Prostate gland (tissue), 2 donors: ENCODE measurements around the gene KRTAP20-2. TPM values are rescaled to one million over a fixed set of nuclear protein-coding genes. Genes with fewer than 3 reads are reported as not detected.

Experiments
- DNase-seq: peaks from one replicate; pipeline ENCODE4 v3.0.0-alpha.2; 2019; ENCODE audit warnings: low spot score
- H3K27ac ChIP-seq, 2 donors: fragments of 200-600 bp; sonication (generic); 2 replicates each; pipeline ENCODE4 v1.5.1; 2017 to 2019
- H3K27me3 ChIP-seq: fragments of 200-600 bp; sonication (generic); replicated peaks from 2 replicates; pipeline ENCODE4 v1.5.1; 2019; ENCODE audit not compliant: insufficient read depth
- H3K36me3 ChIP-seq, 2 donors: fragments of 200-600 bp; sonication (generic); 1 replicate in 1 of 2; 2 replicates in 1 of 2; pipeline versions ENCODE4 v1.5.1 to v1.8.1; 2017 to 2019
- H3K4me1 ChIP-seq: fragments of 200-600 bp; sonication (generic); replicated peaks from 2 replicates; pipeline ENCODE4 v1.5.1; 2019
- H3K4me3 ChIP-seq, 2 donors: fragments of 200-600 bp; sonication (generic); 2 replicates each; pipeline ENCODE4 v1.5.1; 2017 to 2019
- H3K9me3 ChIP-seq: fragments of 200-600 bp; sonication (generic); 2 replicates; pipeline ENCODE4 v1.5.1; 2017
- POLR2A ChIP-seq: fragments of 450-650 bp; IDR thresholded peaks from one replicate; pipeline ENCODE4 v1.6.1; 2016; ENCODE audit warnings: antibody characterized with exemption, mild to moderate bottlenecking
- POLR2AphosphoS5 ChIP-seq: sonication (generic); formaldehyde crosslinking; IDR thresholded peaks from one replicate; pipeline ENCODE4 v1.6.1; 2017; ENCODE audit warnings: antibody characterized with exemption
- WGBS: methylation state at CpG from one replicate; pipeline ENCODE4 v1.1.5; 2018; 5-methylcytosine and 5-hydroxymethylcytosine counted together
- intact Hi-C: fragments of 100-400 bp; cut with DNase I; formaldehyde crosslinking; loops from one replicate; pipeline ENCODE4 v1.14.2; 2022
- small RNA-seq, 2 donors: library from RNA; depleted of rRNA; stranded (forward); fragments of <200 nt; gene quantifications; one replicate each; pipeline ENCODE3, GENCODE V24; 2016
- total RNA-seq, 2 donors: library from RNA; depleted of rRNA; stranded (reverse); fragments of >200 nt; gene quantifications; one replicate each; pipeline ENCODE4 v1.1.0, GENCODE V29; 2016
- TF ChIP-seq, protein P1 (sequence below), 4 experiments: fragments of 200-600 bp in 2 of 4; fragments of 450-650 bp in 2 of 4; sonication (generic) in 2 of 4; IDR thresholded peaks; 1 replicate in 3 of 4; 2 replicates in 1 of 4; pipeline ENCODE4 v1.5.1; 2016 to 2019; ENCODE audit warnings: antibody characterized with exemption in 4 of 4, mild to moderate bottlenecking in 2 of 4, moderate library complexity in 2 of 4

KRTAP20-2 gene
- total RNA-seq, 2 donors from 2014 or later = not detected

- Histone ChIP-seq H3K4me3 (no peak overlapping the region), H3K4me1 (no peaks in the 10 kb centered on the region), H3K27me3 (no peaks in the 10 kb centered on the region), H3K9me3 (no peaks in the 10 kb centered on the region), H3K27ac (no peak overlapping the region), H3K36me3 (no peaks in the 10 kb centered on the region)
- no peak for DNase-seq
- intact Hi-C loops = no loop called here
- WGBS = 82% methylated on average over 6 of the region's 6 CpGs
- TF ChIP-seq POLR2A (no peak), POLR2AphosphoS5 (no peak)
- TF ChIP-seq, protein P1, sequence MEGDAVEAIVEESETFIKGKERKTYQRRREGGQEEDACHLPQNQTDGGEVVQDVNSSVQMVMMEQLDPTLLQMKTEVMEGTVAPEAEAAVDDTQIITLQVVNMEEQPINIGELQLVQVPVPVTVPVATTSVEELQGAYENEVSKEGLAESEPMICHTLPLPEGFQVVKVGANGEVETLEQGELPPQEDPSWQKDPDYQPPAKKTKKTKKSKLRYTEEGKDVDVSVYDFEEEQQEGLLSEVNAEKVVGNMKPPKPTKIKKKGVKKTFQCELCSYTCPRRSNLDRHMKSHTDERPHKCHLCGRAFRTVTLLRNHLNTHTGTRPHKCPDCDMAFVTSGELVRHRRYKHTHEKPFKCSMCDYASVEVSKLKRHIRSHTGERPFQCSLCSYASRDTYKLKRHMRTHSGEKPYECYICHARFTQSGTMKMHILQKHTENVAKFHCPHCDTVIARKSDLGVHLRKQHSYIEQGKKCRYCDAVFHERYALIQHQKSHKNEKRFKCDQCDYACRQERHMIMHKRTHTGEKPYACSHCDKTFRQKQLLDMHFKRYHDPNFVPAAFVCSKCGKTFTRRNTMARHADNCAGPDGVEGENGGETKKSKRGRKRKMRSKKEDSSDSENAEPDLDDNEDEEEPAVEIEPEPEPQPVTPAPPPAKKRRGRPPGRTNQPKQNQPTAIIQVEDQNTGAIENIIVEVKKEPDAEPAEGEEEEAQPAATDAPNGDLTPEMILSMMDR (IDR thresholded peaks at IDR 0.05) = no peak
Measured at GRCh38 chr21:30684506-30684905, 49.5 kb downstream of the KRTAP20-2 start.

Small RNA genes within 50 kb of the gene (small RNA-seq; reads per million reads assigned to genes)
- gene KRTAP20-1 (0 reads per million in 2 donors), gene KRTAP20-3 (0 reads per million in 2 donors), gene KRTAP20-4 (0 reads per million in 2 donors), gene KRTAP22-1 (0 reads per million in 2 donors), gene KRTAP22-2 (0 reads per million in 2 donors)

Other genes starting within 250 kb of the KRTAP20-2 start
- gene KRTAP13-1, start 239.2 kb upstream of the KRTAP20-2 start, total RNA-seq = not detected
- gene KRTAP13-3, start 209.3 kb upstream of the KRTAP20-2 start, total RNA-seq = not detected
- gene KRTAP13-4, start 205.0 kb upstream of the KRTAP20-2 start, total RNA-seq = not detected
- not detected for gene KRTAP15-1, start 194.9 kb upstream of the KRTAP20-2 start, total RNA-seq
- not detected for gene KRTAP19-1, start 154.8 kb upstream of the KRTAP20-2 start, total RNA-seq
- not detected for gene KRTAP19-2, start 147.8 kb upstream of the KRTAP20-2 start, total RNA-seq
- gene KRTAP19-3, start 143.2 kb upstream of the KRTAP20-2 start, total RNA-seq = not detected
- gene KRTAP19-4, start 138.0 kb upstream of the KRTAP20-2 start, total RNA-seq = not detected
- gene KRTAP19-5, start 133.1 kb upstream of the KRTAP20-2 start, total RNA-seq = not detected
- not detected for gene KRTAP19-6, start 93.3 kb upstream of the KRTAP20-2 start, total RNA-seq
- not detected for gene KRTAP19-7, start 73.9 kb upstream of the KRTAP20-2 start, total RNA-seq
- not detected for gene KRTAP22-2, start 44.8 kb upstream of the KRTAP20-2 start, total RNA-seq
- gene KRTAP6-3, start 42.8 kb upstream of the KRTAP20-2 start, total RNA-seq = not detected
- not detected for gene KRTAP6-2, start 36.3 kb upstream of the KRTAP20-2 start, total RNA-seq
- gene KRTAP22-1, start 34.1 kb upstream of the KRTAP20-2 start, total RNA-seq = not detected
- not detected for gene KRTAP6-1, start 21.3 kb upstream of the KRTAP20-2 start, total RNA-seq
- gene KRTAP20-1, start 18.8 kb upstream of the KRTAP20-2 start, total RNA-seq = not detected
- not detected for gene KRTAP20-4, start 14.6 kb upstream of the KRTAP20-2 start, total RNA-seq
- not detected for gene KRTAP20-3, start 7.7 kb downstream of the KRTAP20-2 start, total RNA-seq
- gene KRTAP21-3, start 83.6 kb downstream of the KRTAP20-2 start, total RNA-seq = not detected
- gene KRTAP21-2, start 112.1 kb downstream of the KRTAP20-2 start, total RNA-seq = not detected
- gene KRTAP21-1, start 120.2 kb downstream of the KRTAP20-2 start, total RNA-seq = not detected
- 1 to 10 TPM in 1 of 2 donors, not detected in 1; 2.7 TPM for gene KRTAP8-1, start 178.1 kb downstream of the KRTAP20-2 start, total RNA-seq
- not detected for gene KRTAP7-1, start 194.6 kb downstream of the KRTAP20-2 start, total RNA-seq
- under 1 TPM in 1 of 2 donors, not detected in 1; 0.68 TPM for gene KRTAP11-1, start 246.4 kb downstream of the KRTAP20-2 start, total RNA-seq